ENCODE results near the gene C20orf202. TPM values are rescaled to one million over a fixed set of nuclear protein-coding genes. Genes with fewer than 3 reads are reported as not detected.
A peak's percentile ranks its signal among the peaks of the same experiment; 100 is the strongest.

Gene C20orf202
- polyA plus RNA-seq (ENCODE audit: insufficient read length in 3 of 3): under 1 TPM; 0.37 to 0.58 (median 0.49) TPM

DNA sequence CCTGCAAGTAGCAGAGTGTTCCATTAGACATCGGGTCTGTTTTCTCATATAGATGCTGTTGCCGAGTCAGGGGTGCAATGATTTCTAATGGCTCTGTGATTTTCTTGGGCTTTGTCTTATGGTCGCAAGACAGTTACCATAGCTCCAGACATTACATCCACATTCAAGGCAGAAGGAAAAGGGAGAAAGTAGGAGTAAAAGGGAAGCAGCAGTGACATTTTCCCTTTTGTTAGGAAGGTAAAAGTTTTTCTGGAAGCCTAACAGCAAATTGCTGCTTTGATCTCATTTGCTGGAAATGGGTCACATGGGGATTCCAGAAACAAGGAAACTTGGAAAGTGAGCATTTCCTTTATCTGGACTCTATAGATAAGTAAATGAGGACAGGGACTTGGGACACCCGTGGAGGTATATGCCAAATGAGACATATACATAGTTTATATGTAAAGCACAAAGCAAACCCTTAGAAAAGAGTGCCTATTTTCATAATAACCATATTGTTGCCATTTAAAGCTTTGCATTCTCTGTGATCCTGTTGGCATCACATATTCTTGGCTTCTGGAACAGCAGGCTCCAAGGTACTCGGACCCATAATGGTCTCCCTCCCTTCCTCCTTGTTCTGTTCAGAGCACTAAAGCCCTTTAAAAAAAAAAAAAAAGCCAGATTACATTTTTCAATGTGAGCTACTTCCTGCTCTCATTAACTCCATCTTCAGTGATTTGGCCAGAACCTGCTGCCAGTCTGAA is at the start of gene C20orf202:
Gene C20orf202, plus strand, starts transcription at position 693 of the 743 bp plus-strand sequence. CDS start 132 bp downstream, outside the sequence.
- no peak for DNase-seq (ENCODE audit: low read depth in 3 of 3, low spot score in 2 of 3)

GRCh38 chr20:1154226-1154625 is 49.0 kb upstream of the C20orf202 start:
- DNase-seq (ENCODE audit: low read depth in 3 of 3, low spot score in 2 of 3): no peak

DNA sequence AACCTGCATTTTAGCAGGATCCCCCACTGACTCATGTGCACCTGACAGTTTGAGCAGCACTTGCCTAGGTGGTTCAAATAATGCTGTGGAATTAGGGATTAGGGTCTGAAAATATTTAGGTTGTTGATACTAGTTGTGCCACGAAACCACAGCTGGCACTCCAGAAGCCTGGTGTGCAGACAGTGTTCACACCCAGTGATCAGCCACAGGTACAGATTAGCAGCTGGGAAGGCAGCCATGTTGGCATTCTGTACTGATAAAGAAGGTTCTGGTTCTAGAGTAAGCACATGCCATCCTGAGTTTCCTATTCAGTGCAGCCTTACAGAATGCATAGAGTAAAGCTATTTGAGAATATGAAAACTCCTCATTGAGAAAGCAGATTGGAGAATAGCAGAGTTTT is 48.6 kb upstream of the C20orf202 start:
- no peak for DNase-seq (ENCODE audit: low read depth in 3 of 3, low spot score in 2 of 3)

GRCh38 chr20:1155342-1155741 is 47.9 kb upstream of the C20orf202 start:
- no peak for DNase-seq (ENCODE audit: low read depth in 3 of 3, low spot score in 2 of 3)

- DNase-seq (ENCODE audit: low read depth in 3 of 3, low spot score in 2 of 3): no peak
Measured at GRCh38 chr20:1160496-1160895, 42.8 kb upstream of the C20orf202 start.

DNA sequence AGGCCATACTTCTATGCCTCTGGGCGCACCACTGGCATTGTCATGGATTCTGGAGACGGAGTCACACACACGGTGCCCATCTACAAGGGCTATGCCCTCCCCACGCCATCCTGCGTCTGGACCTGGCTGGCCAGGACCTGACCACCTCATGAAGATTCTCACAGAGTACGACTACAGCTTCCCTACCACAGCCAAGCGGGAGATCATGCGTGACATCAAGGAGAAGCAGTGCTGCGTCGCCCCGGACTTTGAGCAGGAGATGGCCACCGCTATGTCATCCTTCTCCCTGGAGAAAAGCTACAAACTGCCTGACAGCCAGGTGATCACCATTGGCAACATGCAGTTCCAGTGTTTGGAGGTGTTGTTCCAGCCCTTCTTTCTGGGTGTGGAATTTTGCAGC is 42.3 kb upstream of the C20orf202 start:
- DNase-seq (ENCODE audit: low read depth in 3 of 3, low spot score in 2 of 3): no peak

GRCh38 chr20:1163105-1163504 is 40.1 kb upstream of the C20orf202 start:
- no peak for DNase-seq (ENCODE audit: low read depth in 3 of 3, low spot score in 2 of 3)

GRCh38 chr20:1163653-1164052 is 39.6 kb upstream of the C20orf202 start:
- DNase-seq (ENCODE audit: low read depth in 3 of 3, low spot score in 2 of 3): no peak

GRCh38 chr20:1164871-1165270 is 38.4 kb upstream of the C20orf202 start:
- no peak for DNase-seq (ENCODE audit: low read depth in 3 of 3, low spot score in 2 of 3)

GRCh38 chr20:1165521-1165920 is 37.7 kb upstream of the C20orf202 start:
- no peak for DNase-seq (ENCODE audit: low read depth in 3 of 3, low spot score in 2 of 3)

DNA sequence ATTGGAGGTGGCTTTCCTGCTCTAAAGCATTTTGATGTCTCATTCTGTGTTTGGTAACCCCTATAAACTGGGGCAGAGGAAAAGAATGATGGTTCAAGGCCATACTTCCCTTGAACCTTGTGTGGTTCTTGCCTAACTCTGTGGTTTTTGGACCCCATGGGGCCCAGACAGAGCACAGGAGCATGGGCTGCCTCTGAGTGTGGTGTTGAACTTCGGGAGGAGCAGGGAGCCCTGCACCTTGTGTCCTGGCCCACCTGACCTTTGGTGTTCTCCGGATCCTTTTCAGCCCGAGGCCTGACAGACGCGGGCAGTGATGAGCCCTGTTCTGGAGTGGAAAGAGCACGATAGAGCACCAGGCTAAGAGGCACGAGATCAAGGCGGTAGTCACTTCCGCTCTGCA is 37.3 kb upstream of the C20orf202 start:
- DNase-seq (ENCODE audit: low read depth in 3 of 3, low spot score in 2 of 3): no peak

- DNase-seq (ENCODE audit: low read depth in 3 of 3, low spot score in 2 of 3): no peak
Measured at GRCh38 chr20:1166948-1167720, 36.1 kb upstream of the C20orf202 start.

GRCh38 chr20:1169224-1169623 is 34.0 kb upstream of the C20orf202 start:
- no peak for DNase-seq (ENCODE audit: low read depth in 3 of 3, low spot score in 2 of 3)

- peak; percentile 31 to 36 (median 32) for DNase-seq (ENCODE audit: low read depth in 3 of 3, low spot score in 2 of 3)
Measured at GRCh38 chr20:1171461-1172093, 31.7 kb upstream of the C20orf202 start.

GRCh38 chr20:1173698-1174097 is 29.6 kb upstream of the C20orf202 start:
- DNase-seq (ENCODE audit: low read depth in 3 of 3, low spot score in 2 of 3): no peak

DNA sequence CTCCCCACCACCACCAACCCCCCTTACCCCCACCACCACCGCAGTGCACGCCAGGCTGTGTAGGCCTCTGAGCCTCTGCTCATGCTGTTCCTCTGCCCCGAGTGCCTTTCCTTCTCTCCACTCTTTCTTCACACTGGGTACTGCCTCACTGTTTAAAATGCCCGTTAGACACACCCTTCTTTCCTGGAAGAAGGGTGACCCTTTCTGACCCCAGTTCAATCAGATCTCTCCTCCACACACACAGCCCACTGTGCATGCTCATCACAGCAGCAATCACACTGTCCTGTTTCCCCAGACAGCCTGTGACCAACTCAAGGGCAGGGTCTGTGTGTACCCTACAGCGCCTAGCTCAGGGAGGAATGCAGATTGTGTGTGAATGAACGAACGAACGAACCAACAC is 28.5 kb upstream of the C20orf202 start:
- no peak for DNase-seq (ENCODE audit: low read depth in 3 of 3, low spot score in 2 of 3)

- no peak for DNase-seq (ENCODE audit: low read depth in 3 of 3, low spot score in 2 of 3)
Measured at GRCh38 chr20:1177680-1178079, 25.6 kb upstream of the C20orf202 start.

DNA sequence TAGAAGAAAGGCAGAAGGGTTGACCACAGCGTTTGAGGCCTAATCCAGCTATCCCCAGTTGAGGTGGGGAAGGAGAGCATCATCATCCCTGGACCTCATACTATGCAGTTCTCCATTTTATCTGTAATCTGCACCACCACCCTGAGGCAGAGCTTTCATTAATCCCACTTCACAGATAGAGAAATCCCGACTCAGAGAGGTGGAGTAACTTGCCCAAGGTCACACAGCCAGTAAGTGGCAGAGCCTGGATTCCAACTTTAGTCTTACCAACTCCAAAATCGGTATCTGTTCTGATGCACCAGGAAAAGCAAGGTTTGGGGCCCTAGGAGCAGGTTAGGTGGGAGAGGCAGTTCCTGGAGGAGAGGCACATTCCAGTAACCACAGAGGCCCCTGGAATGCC is 25.2 kb upstream of the C20orf202 start:
- no peak for DNase-seq (ENCODE audit: low read depth in 3 of 3, low spot score in 2 of 3)

DNA sequence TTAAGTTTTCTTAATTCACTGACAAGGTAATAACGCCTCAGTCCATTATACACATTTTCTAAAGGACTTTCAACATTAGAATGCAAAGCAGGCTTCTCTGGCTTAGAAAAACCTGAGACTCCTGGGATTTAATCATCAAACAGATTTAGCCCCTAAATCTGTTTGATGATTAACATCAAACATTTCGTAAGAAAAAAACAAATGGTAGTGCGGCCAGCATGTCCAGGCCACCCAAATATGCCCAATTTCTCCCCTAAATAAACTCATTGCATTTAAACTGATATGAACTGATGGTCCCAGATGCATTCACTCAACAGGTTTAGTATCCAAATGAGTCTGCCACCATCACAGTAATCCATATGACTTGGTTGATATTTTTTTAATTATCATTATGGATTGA is 24.6 kb upstream of the C20orf202 start:
- no peak for DNase-seq (ENCODE audit: low read depth in 3 of 3, low spot score in 2 of 3)

DNA sequence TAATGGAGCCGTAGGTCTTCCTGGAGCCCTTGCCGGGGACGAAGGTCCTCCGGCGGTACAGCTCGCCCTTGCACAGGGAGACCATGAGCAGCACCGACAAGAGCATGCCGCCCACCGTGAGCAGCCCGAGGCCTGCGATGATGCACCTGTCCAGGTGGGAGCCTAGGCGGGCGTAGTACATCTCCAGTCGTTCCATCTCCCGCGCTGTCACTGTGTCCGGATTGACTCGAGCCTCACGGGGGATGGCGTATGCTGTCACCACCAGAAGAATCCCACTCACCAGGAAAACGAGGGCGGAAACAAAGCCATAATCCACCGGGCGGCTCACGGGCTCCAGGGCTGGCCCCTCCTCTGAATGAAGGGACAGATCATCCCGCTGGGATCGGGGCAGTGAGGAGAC is 22.3 kb upstream of the C20orf202 start:
- no peak for DNase-seq (ENCODE audit: low read depth in 3 of 3, low spot score in 2 of 3)

DNA sequence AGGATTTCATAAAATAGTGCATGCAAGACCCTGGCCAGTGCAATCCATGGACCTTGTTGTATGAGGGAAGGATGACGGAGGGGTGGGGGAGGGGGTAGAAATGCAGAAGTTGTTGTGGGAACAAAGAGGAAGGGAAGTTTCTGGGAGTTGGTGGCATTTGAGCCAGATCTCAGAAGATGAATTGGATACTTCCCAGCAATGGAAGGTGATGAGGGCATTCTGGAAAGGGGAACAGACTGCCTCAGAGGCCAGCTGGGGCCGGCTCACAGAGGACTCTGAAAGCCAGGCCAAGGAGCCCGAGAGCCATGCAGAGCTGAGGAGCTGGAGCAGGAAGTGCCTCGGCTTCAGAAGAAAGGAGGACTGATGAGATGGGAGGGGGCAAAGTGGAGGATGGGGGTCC is 21.1 kb upstream of the C20orf202 start:
- no peak for DNase-seq (ENCODE audit: low read depth in 3 of 3, low spot score in 2 of 3)

DNA sequence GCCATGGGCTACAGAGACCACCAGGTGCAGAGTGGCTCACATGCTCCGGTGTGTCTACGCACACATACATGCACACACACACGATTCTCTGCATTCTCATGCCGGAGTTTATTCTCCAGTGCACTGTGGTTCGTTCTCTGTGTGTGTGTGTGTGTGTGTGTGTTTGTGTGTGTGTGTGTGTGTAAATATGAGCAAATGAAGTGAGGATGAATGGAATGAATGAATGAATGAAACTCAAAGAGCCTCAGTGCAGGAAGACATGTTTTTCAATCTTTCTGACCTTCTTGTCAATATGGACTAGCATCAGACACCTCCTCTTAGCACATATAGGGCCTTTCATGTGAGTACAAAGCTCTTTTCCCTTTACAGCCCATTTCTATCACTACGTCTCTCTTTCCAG is 20.1 kb upstream of the C20orf202 start:
- DNase-seq (ENCODE audit: low read depth in 3 of 3, low spot score in 2 of 3): no peak

All from right renal cortex interstitium (tissue), 3 donors.